Measurements from ENCODE around the gene CCDC184.

- TF ChIP-seq, protein P1, sequence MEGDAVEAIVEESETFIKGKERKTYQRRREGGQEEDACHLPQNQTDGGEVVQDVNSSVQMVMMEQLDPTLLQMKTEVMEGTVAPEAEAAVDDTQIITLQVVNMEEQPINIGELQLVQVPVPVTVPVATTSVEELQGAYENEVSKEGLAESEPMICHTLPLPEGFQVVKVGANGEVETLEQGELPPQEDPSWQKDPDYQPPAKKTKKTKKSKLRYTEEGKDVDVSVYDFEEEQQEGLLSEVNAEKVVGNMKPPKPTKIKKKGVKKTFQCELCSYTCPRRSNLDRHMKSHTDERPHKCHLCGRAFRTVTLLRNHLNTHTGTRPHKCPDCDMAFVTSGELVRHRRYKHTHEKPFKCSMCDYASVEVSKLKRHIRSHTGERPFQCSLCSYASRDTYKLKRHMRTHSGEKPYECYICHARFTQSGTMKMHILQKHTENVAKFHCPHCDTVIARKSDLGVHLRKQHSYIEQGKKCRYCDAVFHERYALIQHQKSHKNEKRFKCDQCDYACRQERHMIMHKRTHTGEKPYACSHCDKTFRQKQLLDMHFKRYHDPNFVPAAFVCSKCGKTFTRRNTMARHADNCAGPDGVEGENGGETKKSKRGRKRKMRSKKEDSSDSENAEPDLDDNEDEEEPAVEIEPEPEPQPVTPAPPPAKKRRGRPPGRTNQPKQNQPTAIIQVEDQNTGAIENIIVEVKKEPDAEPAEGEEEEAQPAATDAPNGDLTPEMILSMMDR (conservative IDR thresholded peaks at IDR 0.05), result no peak
- TF ChIP-seq ZFX (IDR thresholded peaks at IDR 0.05), result no peak
These were observed 33.3 kb downstream of the CCDC184 start for GRCh38 chr12:48216785-48217184.
